ENCODE measurements around the gene DNAH2. TPM values are rescaled to one million over a fixed set of nuclear protein-coding genes. Genes with fewer than 3 reads are reported as not detected.
A peak's percentile ranks its signal among the peaks of the same experiment; 100 is the strongest.

The DNAH2 gene
- total RNA-seq, 3 donors from 2014 or later = 0.16 to 1.5 (median 0.98) TPM

GRCh38 chr17:7835814-7836595 lies 118.5 kb downstream of the DNAH2 start:
- Histone ChIP-seq H3K4me3 (peak overlapping the region; percentile 70 to 74 (median 74)), H3K27me3 (no peaks in the 10 kb centered on the region), H3K4me1 (peaks cover 8 to 34% of the 10 kb centered on the region in 2 donors), H3K36me3 (no peaks in the 10 kb centered on the region), H3K27ac (peak overlapping the region; percentile 97 to 99), H3K9me3 (no peaks in the 10 kb centered on the region)
- TF ChIP-seq POLR2A (IDR thresholded peaks at IDR 0.05) (no peak), POLR2AphosphoS5 (IDR thresholded peaks at IDR 0.05) (peak; percentile 14 to 27 (median 15)), CTCF (IDR thresholded peaks at IDR 0.05) (no peak)
- intact Hi-C loops (cut with DNase I; ENCODE audit: low total_unique reads) = no loop called here
- DNase-seq (ENCODE audit: low spot score in 2 of 2) = peak; percentile 48 to 75

- peaks cover 8 to 38% of the 10 kb centered on the region in 2 donors for H3K4me1 ChIP-seq
- no peaks in the 10 kb centered on the region for H3K9me3 ChIP-seq
- H3K36me3 ChIP-seq = no peaks in the 10 kb centered on the region
- TF ChIP-seq POLR2A (IDR thresholded peaks at IDR 0.05) (no peak), CTCF (IDR thresholded peaks at IDR 0.05) (no peak), POLR2AphosphoS5 (IDR thresholded peaks at IDR 0.05) (peak; percentile 45 to 87 (median 83))
- peak; percentile 76 to 86 for DNase-seq (ENCODE audit: low spot score in 2 of 2)
- H3K27ac ChIP-seq = peak overlapping the region; percentile 97 to 99
- peak overlapping the region; percentile 70 to 74 (median 74) for H3K4me3 ChIP-seq
- intact Hi-C loops (cut with DNase I; ENCODE audit: low total_unique reads) = no loop called here
- H3K27me3 ChIP-seq = no peaks in the 10 kb centered on the region
Measured at GRCh38 chr17:7836596-7837407, 119.3 kb downstream of the DNAH2 start.

- no peak for TF ChIP-seq CTCF (IDR thresholded peaks at IDR 0.05)
- no peak for TF ChIP-seq POLR2A (IDR thresholded peaks at IDR 0.05)
- no peak for TF ChIP-seq POLR2AphosphoS5 (IDR thresholded peaks at IDR 0.05)
- peak overlapping the region in 2 of 3 donors; percentile 32 to 74 for H3K4me3 ChIP-seq
- no peaks in the 10 kb centered on the region for H3K36me3 ChIP-seq
- H3K27me3 ChIP-seq = no peaks in the 10 kb centered on the region
- peaks cover 8 to 38% of the 10 kb centered on the region in 2 donors for H3K4me1 ChIP-seq
- intact Hi-C loops (cut with DNase I; ENCODE audit: low total_unique reads) = no loop called here
- peak overlapping the region; percentile 97 to 99 for H3K27ac ChIP-seq
- no peak for DNase-seq (ENCODE audit: low spot score in 2 of 2)
- H3K9me3 ChIP-seq = no peaks in the 10 kb centered on the region
Measured at GRCh38 chr17:7837408-7838088, 120.0 kb downstream of the DNAH2 start.

- Histone ChIP-seq H3K4me1 (peaks cover 8 to 38% of the 10 kb centered on the region in 2 donors), H3K9me3 (no peaks in the 10 kb centered on the region), H3K27ac (peak overlapping the region; percentile 97 to 99), H3K36me3 (no peaks in the 10 kb centered on the region), H3K27me3 (no peaks in the 10 kb centered on the region), H3K4me3 (peak overlapping the region; percentile 12 to 74 (median 32))
- intact Hi-C loops (cut with DNase I; ENCODE audit: low total_unique reads) = no loop called here
- TF ChIP-seq POLR2AphosphoS5 (IDR thresholded peaks at IDR 0.05) = peak in 1 of 3 donors; percentile 30
- TF ChIP-seq POLR2A (IDR thresholded peaks at IDR 0.05) = no peak
- no peak for TF ChIP-seq CTCF (IDR thresholded peaks at IDR 0.05)
- DNase-seq (ENCODE audit: low spot score in 2 of 2) = no peak
Measured at GRCh38 chr17:7838090-7839075, 120.8 kb downstream of the DNAH2 start.

Data from breast epithelium (tissue), 4 donors.